Amniotic epithelial cell (primary cell): Measurements from ENCODE around the gene AKAP1.

ENCODE experiments used
- DNase-seq: peaks from one replicate; pipeline ENCODE4 v3.0.0-alpha.2; 2010; ENCODE audit warnings: low read depth

AKAP1 gene

GRCh38 chr17:57164814-57165213 is 79.8 kb downstream of the AKAP1 start:
- no peak for DNase-seq

- DNase-seq: no peak
Observed at GRCh38 chr17:57165754-57166153, 80.7 kb downstream of the AKAP1 start.

- no peak for DNase-seq
Observed at GRCh38 chr17:57166803-57167202, 81.8 kb downstream of the AKAP1 start.

- no peak for DNase-seq
Observed at GRCh38 chr17:57168695-57169094, 83.6 kb downstream of the AKAP1 start.

GRCh38 chr17:57170866-57171265 is 85.8 kb downstream of the AKAP1 start:
- DNase-seq: no peak
